ENCODE data around the gene TMED8. TPM values are rescaled to one million over a fixed set of nuclear protein-coding genes. Genes with fewer than 3 reads are reported as not detected.

The TMED8 gene
- total RNA-seq, 1 experiment from 2014 or later: 21.0 TPM

- no peaks in the 10 kb centered on the region for H3K36me3 ChIP-seq (ENCODE audit: insufficient read depth, low read length, poor library complexity, severe bottlenecking)
- intact Hi-C loops (cut with micrococcal nuclease; ENCODE audit: unreplicated experiment): no loop called here
- no peaks in the 10 kb centered on the region for H3K27me3 ChIP-seq (replicated peaks; ENCODE audit: insufficient read depth, low read depth, low read length, poor library complexity)
- no peak for DNase-seq (ENCODE audit: low spot score)
- no peaks in the 10 kb centered on the region for H3K9me3 ChIP-seq (ENCODE audit: low read depth, low read length, poor library complexity, severe bottlenecking)
- no peak overlapping the region for H3K27ac ChIP-seq (ENCODE audit: low read depth, low read length, poor library complexity, severe bottlenecking)
- no peak overlapping the region for H3K4me3 ChIP-seq (ENCODE audit: low read depth, low read length, poor library complexity, severe bottlenecking)
- ChIA-PET CTCF (no interaction called here), POLR2A (ENCODE audit: low non-redundant PET) (no interaction called here)
- no TSS peak for BruUV-seq (replicated peaks)
- TF ChIP-seq, protein P1, sequence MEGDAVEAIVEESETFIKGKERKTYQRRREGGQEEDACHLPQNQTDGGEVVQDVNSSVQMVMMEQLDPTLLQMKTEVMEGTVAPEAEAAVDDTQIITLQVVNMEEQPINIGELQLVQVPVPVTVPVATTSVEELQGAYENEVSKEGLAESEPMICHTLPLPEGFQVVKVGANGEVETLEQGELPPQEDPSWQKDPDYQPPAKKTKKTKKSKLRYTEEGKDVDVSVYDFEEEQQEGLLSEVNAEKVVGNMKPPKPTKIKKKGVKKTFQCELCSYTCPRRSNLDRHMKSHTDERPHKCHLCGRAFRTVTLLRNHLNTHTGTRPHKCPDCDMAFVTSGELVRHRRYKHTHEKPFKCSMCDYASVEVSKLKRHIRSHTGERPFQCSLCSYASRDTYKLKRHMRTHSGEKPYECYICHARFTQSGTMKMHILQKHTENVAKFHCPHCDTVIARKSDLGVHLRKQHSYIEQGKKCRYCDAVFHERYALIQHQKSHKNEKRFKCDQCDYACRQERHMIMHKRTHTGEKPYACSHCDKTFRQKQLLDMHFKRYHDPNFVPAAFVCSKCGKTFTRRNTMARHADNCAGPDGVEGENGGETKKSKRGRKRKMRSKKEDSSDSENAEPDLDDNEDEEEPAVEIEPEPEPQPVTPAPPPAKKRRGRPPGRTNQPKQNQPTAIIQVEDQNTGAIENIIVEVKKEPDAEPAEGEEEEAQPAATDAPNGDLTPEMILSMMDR (conservative IDR thresholded peaks at IDR 0.05; ENCODE audit: low read depth, low read length): no peak
- no peak for TF ChIP-seq EZH2 (IDR thresholded peaks at IDR 0.05; ENCODE audit: borderline replicate concordance, low read depth, low read length, poor library complexity, severe bottlenecking)
- H3K4me1 ChIP-seq (ENCODE audit: insufficient read depth, low read length, poor library complexity, severe bottlenecking): peaks cover 12% of the 10 kb centered on the region
Observed at GRCh38 chr14:77369285-77369684, 7.6 kb downstream of the TMED8 start.

DNA sequence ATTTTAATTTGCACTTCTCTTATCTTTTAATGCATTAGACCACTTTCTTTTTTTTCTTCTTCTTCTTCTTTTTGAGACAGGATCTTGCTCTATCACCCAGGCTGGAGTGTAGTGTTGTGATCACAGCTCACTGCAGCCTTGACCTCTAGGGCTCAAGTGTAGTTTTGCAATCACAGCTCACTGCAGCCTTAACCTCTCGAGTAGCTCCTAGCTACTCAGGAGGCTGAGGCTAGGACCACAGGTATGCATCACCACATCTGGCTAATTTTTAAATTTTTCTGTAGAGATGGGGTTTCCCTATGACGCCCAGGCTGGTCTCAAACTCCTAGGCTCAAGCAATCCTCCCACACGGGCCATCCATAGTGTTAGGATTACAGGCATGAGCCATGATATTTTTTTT is 12.7 kb downstream of the TMED8 start:
- TF ChIP-seq, protein P1 (conservative IDR thresholded peaks at IDR 0.05; ENCODE audit: low read depth, low read length): no peak
- no peak for TF ChIP-seq EZH2 (IDR thresholded peaks at IDR 0.05; ENCODE audit: borderline replicate concordance, low read depth, low read length, poor library complexity, severe bottlenecking)
- DNase-seq (ENCODE audit: low spot score): no peak
- BruUV-seq (replicated peaks): no TSS peak
- intact Hi-C loops (cut with micrococcal nuclease; ENCODE audit: unreplicated experiment): no loop called here
- H3K4me1 ChIP-seq (ENCODE audit: insufficient read depth, low read length, poor library complexity, severe bottlenecking): no peaks in the 10 kb centered on the region
- ChIA-PET POLR2A (ENCODE audit: low non-redundant PET) (no interaction called here), CTCF (no interaction called here)
- H3K9me3 ChIP-seq (ENCODE audit: low read depth, low read length, poor library complexity, severe bottlenecking): no peaks in the 10 kb centered on the region
- no peak overlapping the region for H3K27ac ChIP-seq (ENCODE audit: low read depth, low read length, poor library complexity, severe bottlenecking)
- H3K27me3 ChIP-seq (replicated peaks; ENCODE audit: insufficient read depth, low read depth, low read length, poor library complexity): no peaks in the 10 kb centered on the region
- no peak overlapping the region for H3K4me3 ChIP-seq (ENCODE audit: low read depth, low read length, poor library complexity, severe bottlenecking)
- no peaks in the 10 kb centered on the region for H3K36me3 ChIP-seq (ENCODE audit: insufficient read depth, low read length, poor library complexity, severe bottlenecking)

GRCh38 chr14:77359626-77360025 is 17.3 kb downstream of the TMED8 start:
- intact Hi-C loops (cut with micrococcal nuclease; ENCODE audit: unreplicated experiment): no loop called here
- Histone ChIP-seq H3K9me3 (ENCODE audit: low read depth, low read length, poor library complexity, severe bottlenecking) (no peaks in the 10 kb centered on the region), H3K36me3 (ENCODE audit: insufficient read depth, low read length, poor library complexity, severe bottlenecking) (no peaks in the 10 kb centered on the region), H3K27me3 (replicated peaks; ENCODE audit: insufficient read depth, low read depth, low read length, poor library complexity) (no peaks in the 10 kb centered on the region), H3K4me3 (ENCODE audit: low read depth, low read length, poor library complexity, severe bottlenecking) (no peak overlapping the region), H3K4me1 (ENCODE audit: insufficient read depth, low read length, poor library complexity, severe bottlenecking) (no peaks in the 10 kb centered on the region), H3K27ac (ENCODE audit: low read depth, low read length, poor library complexity, severe bottlenecking) (no peak overlapping the region)
- CTCF ChIA-PET: no interaction called here
- POLR2A ChIA-PET (ENCODE audit: low non-redundant PET): no interaction called here
- TF ChIP-seq EZH2 (IDR thresholded peaks at IDR 0.05; ENCODE audit: borderline replicate concordance, low read depth, low read length, poor library complexity, severe bottlenecking): no peak
- TF ChIP-seq, protein P1 (conservative IDR thresholded peaks at IDR 0.05; ENCODE audit: low read depth, low read length): no peak
- no TSS peak for BruUV-seq (replicated peaks)
- no peak for DNase-seq (ENCODE audit: low spot score)
